MM.1S (cell line): ENCODE results near the gene GRIK4.

Experiments
- EZH2 ChIP-seq: fragments of 300-600 bp; sonication (generic); optimal IDR thresholded peaks from 2 replicates; pipeline ENCODE3; 2017; ENCODE audit warnings: low read depth, mild to moderate bottlenecking, antibody characterized with exemption, low read length, mixed read lengths
- TF ChIP-seq, protein P1 (sequence below): fragments of 300-600 bp; sonication (generic); IDR thresholded peaks from 2 replicates; pipeline ENCODE4 v1.5.1; 2016; ENCODE audit warnings: antibody characterized with exemption, low read length, mixed read lengths

DNA sequence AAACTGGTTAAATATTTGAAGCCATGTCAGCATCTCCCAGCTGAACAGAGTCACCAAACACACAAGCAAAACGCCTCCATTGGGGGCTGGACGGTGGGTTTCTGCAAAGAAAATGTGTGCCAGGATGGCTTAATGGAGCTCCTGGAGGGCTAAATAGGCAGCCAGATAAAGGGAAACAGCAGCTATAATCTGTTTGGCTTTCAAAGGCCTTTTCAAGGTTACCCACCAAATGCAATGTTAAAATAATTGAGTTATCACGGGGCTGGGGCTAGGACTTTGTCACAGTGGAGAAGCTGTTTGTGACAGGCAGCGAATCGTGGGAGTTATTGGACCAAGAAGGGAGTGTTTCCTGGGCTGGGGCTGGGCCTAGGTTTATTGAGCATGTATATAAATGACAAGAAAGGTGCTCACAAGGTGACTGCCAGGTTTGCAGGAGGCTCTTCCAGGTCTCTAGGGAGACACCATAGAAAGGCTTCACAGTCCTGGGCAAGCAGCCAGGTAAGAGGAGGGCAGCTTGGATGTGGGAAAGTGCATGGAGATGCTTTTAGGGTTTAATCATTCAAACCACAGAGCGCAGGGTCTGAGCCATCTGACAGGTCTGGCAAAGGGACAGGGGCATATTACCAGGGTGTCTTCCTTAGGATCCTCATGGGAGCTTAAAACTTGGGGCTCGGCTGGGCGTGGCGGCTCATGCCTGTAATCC is 28.3 kb downstream of the GRIK4 start:
- TF ChIP-seq, protein P1, sequence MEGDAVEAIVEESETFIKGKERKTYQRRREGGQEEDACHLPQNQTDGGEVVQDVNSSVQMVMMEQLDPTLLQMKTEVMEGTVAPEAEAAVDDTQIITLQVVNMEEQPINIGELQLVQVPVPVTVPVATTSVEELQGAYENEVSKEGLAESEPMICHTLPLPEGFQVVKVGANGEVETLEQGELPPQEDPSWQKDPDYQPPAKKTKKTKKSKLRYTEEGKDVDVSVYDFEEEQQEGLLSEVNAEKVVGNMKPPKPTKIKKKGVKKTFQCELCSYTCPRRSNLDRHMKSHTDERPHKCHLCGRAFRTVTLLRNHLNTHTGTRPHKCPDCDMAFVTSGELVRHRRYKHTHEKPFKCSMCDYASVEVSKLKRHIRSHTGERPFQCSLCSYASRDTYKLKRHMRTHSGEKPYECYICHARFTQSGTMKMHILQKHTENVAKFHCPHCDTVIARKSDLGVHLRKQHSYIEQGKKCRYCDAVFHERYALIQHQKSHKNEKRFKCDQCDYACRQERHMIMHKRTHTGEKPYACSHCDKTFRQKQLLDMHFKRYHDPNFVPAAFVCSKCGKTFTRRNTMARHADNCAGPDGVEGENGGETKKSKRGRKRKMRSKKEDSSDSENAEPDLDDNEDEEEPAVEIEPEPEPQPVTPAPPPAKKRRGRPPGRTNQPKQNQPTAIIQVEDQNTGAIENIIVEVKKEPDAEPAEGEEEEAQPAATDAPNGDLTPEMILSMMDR: no peak
- TF ChIP-seq EZH2: no peak
